ENCODE data around the gene PLOD3.

- TF ChIP-seq POLR2AphosphoS5 (IDR thresholded peaks at IDR 0.05), result no peak
- no peak for TF ChIP-seq CTCF (IDR thresholded peaks at IDR 0.05 in 8 of 11, conservative IDR thresholded peaks at IDR 0.05 in 3 of 11)
- no peak for TF ChIP-seq POLR2A (IDR thresholded peaks at IDR 0.05)
Observed at GRCh38 chr7:101265622-101266516, 48.5 kb upstream of the PLOD3 start.
